Subcutaneous abdominal adipose tissue (tissue), 5 donors: ENCODE measurements around the gene SYNRG.

Experiments
- H3K27ac ChIP-seq: one replicate; pipeline ENCODE4 v1.7.0; 2013; ENCODE audit warnings: low read depth, mild to moderate bottlenecking, inconsistent platforms, low read length, moderate library complexity
- H3K27me3 ChIP-seq, 5 donors: one replicate each; pipeline ENCODE4 v1.7.0; 2013; ENCODE audit warnings: low read length in 5 of 5, inconsistent platforms in 1 of 5; ENCODE audit not compliant: control insufficient read depth in 5 of 5, insufficient read depth in 4 of 5
- H3K36me3 ChIP-seq, 5 donors: one replicate each; pipeline ENCODE4 v1.7.0; 2013; ENCODE audit warnings: low read length in 5 of 5; ENCODE audit not compliant: control insufficient read depth in 5 of 5, insufficient read depth in 5 of 5
- H3K4me1 ChIP-seq, 5 donors: one replicate each; pipeline ENCODE4 v1.7.0; 2013; ENCODE audit warnings: low read length in 5 of 5, mild to moderate bottlenecking in 3 of 5, moderate library complexity in 1 of 5; ENCODE audit not compliant: control insufficient read depth in 5 of 5, insufficient read depth in 5 of 5
- H3K4me3 ChIP-seq, 5 donors: one replicate each; pipeline ENCODE4 v1.7.0; 2013; ENCODE audit warnings: low read length in 5 of 5, low read depth in 1 of 5
- H3K9ac ChIP-seq, 5 donors: one replicate each; pipeline ENCODE4 v1.7.0; 2013; ENCODE audit warnings: low read length in 5 of 5, mild to moderate bottlenecking in 4 of 5, moderate library complexity in 3 of 5
- H3K9me3 ChIP-seq, 5 donors: one replicate each; pipeline ENCODE4 v1.7.0; 2013; ENCODE audit warnings: low read length in 5 of 5; ENCODE audit not compliant: control insufficient read depth in 5 of 5
- donor health status: healthy.
- donor health status: healthy.
- donor health status: healthy.
- donor health status: healthy.
- donor health status: healthy.

Gene SYNRG

GRCh38 chr17:37605813-37606505, 3.3 kb downstream of the SYNRG start:
- Histone ChIP-seq H3K9me3 (no peaks in the 10 kb centered on the region), H3K27me3 (no peaks in the 10 kb centered on the region), H3K36me3 (no peaks in the 10 kb centered on the region), H3K4me3 (no peak overlapping the region), H3K9ac (peak overlapping the region in 1 of 5 donors; percentile 15), H3K27ac (peak overlapping the region; percentile 69), H3K4me1 (peaks cover 0 to 30% (median 26%) of the 10 kb centered on the region in 5 donors)

- H3K9ac ChIP-seq: peak overlapping the region in 1 of 5 donors; percentile 53
- H3K27ac ChIP-seq: peak overlapping the region; percentile 69
- H3K9me3 ChIP-seq: no peaks in the 10 kb centered on the region
- H3K4me3 ChIP-seq: no peak overlapping the region
- no peaks in the 10 kb centered on the region for H3K27me3 ChIP-seq
- H3K4me1 ChIP-seq: peaks cover 0 to 30% (median 26%) of the 10 kb centered on the region in 5 donors
- H3K36me3 ChIP-seq: peaks cover 0 to 4% (median 4%) of the 10 kb centered on the region in 5 donors
These were observed 4.1 kb downstream of the SYNRG start for GRCh38 chr17:37605081-37605480.

GRCh38 chr17:37604556-37604955, 4.7 kb downstream of the SYNRG start:
- Histone ChIP-seq H3K4me1 (peaks cover 0 to 24% (median 22%) of the 10 kb centered on the region in 5 donors), H3K4me3 (no peak overlapping the region), H3K9me3 (no peaks in the 10 kb centered on the region), H3K9ac (peak overlapping the region in 2 of 5 donors; percentile 37 to 51), H3K27me3 (no peaks in the 10 kb centered on the region), H3K27ac (peak overlapping the region; percentile 69), H3K36me3 (peaks cover 0 to 8% (median 4%) of the 10 kb centered on the region in 5 donors)

GRCh38 chr17:37598145-37598544, 11.1 kb downstream of the SYNRG start:
- H3K27ac ChIP-seq: no peak overlapping the region
- peaks cover 0 to 5% (median 0%) of the 10 kb centered on the region in 5 donors for H3K4me1 ChIP-seq
- H3K9ac ChIP-seq: no peak overlapping the region
- H3K27me3 ChIP-seq: no peaks in the 10 kb centered on the region
- H3K9me3 ChIP-seq: no peaks in the 10 kb centered on the region
- H3K4me3 ChIP-seq: no peak overlapping the region
- peaks cover 35 to 55% (median 40%) of the 10 kb centered on the region in 5 donors for H3K36me3 ChIP-seq

- no peaks in the 10 kb centered on the region for H3K9me3 ChIP-seq
- H3K4me1 ChIP-seq: peaks cover 0 to 7% (median 2%) of the 10 kb centered on the region in 5 donors
- H3K36me3 ChIP-seq: peaks cover 21 to 46% (median 25%) of the 10 kb centered on the region in 5 donors
- H3K9ac ChIP-seq: no peak overlapping the region
- no peaks in the 10 kb centered on the region for H3K27me3 ChIP-seq
- no peak overlapping the region for H3K27ac ChIP-seq
- no peak overlapping the region for H3K4me3 ChIP-seq
These were observed 16.9 kb downstream of the SYNRG start for GRCh38 chr17:37592291-37592690.

GRCh38 chr17:37585066-37585465, 24.2 kb downstream of the SYNRG start:
- peaks cover 30 to 58% (median 34%) of the 10 kb centered on the region in 5 donors for H3K36me3 ChIP-seq

GRCh38 chr17:37576281-37576680, 32.9 kb downstream of the SYNRG start:
- Histone ChIP-seq H3K9me3 (no peaks in the 10 kb centered on the region), H3K27ac (no peak overlapping the region), H3K4me3 (no peak overlapping the region), H3K27me3 (no peaks in the 10 kb centered on the region), H3K36me3 (peaks cover 14 to 62% (median 38%) of the 10 kb centered on the region in 5 donors), H3K4me1 (peaks cover 0 to 4% (median 1%) of the 10 kb centered on the region in 5 donors), H3K9ac (no peak overlapping the region)

More at GRCh38 chr17:37585066-37585465, 24.2 kb downstream of the SYNRG start:
- H3K27me3 ChIP-seq: no peaks in the 10 kb centered on the region
- no peak overlapping the region for H3K27ac ChIP-seq
- H3K4me1 ChIP-seq: no peaks in the 10 kb centered on the region
- H3K9me3 ChIP-seq: no peaks in the 10 kb centered on the region
- no peak overlapping the region for H3K9ac ChIP-seq
- no peak overlapping the region for H3K4me3 ChIP-seq

GRCh38 chr17:37574427-37574826, 34.8 kb downstream of the SYNRG start:
- no peaks in the 10 kb centered on the region for H3K27me3 ChIP-seq
- no peak overlapping the region for H3K4me3 ChIP-seq
- no peak overlapping the region for H3K9ac ChIP-seq
- peaks cover 0 to 4% (median 1%) of the 10 kb centered on the region in 5 donors for H3K4me1 ChIP-seq
- H3K36me3 ChIP-seq: peaks cover 29 to 61% (median 50%) of the 10 kb centered on the region in 5 donors
- H3K27ac ChIP-seq: no peak overlapping the region
- H3K9me3 ChIP-seq: no peaks in the 10 kb centered on the region

GRCh38 chr17:37571674-37572073, 37.5 kb downstream of the SYNRG start:
- Histone ChIP-seq H3K36me3 (peaks cover 46 to 70% (median 60%) of the 10 kb centered on the region in 5 donors), H3K27ac (no peak overlapping the region), H3K4me1 (peaks cover 0 to 4% (median 0%) of the 10 kb centered on the region in 5 donors), H3K9me3 (no peaks in the 10 kb centered on the region), H3K9ac (no peak overlapping the region), H3K27me3 (no peaks in the 10 kb centered on the region), H3K4me3 (no peak overlapping the region)

- H3K27ac ChIP-seq: no peak overlapping the region
- no peak overlapping the region for H3K4me3 ChIP-seq
- H3K36me3 ChIP-seq: peaks cover 47 to 66% (median 57%) of the 10 kb centered on the region in 5 donors
- H3K27me3 ChIP-seq: no peaks in the 10 kb centered on the region
- peaks cover 0 to 4% (median 0%) of the 10 kb centered on the region in 5 donors for H3K4me1 ChIP-seq
- no peaks in the 10 kb centered on the region for H3K9me3 ChIP-seq
- H3K9ac ChIP-seq: no peak overlapping the region
These were observed 38.6 kb downstream of the SYNRG start for GRCh38 chr17:37570527-37571093.
